HL-60/S4 treated with phorbol 12-myristate 13-acetate at 8.2 ng/mL for 4 days and 3 days (cell line): ENCODE results near the gene SUGCT.
"Not testable (repeated sequence)": the region's sequence is repeated elsewhere in the genome, so short reads cannot be mapped to it uniquely, and the experiment has no call there.

Experiments used
- in situ Hi-C: fragments of 300-500 bp; cut with MboI; formaldehyde crosslinking; loops from 2 replicates; pipeline ENCODE4 v1.15.0; 2022; ENCODE audit warnings: low sequenced_read_pairs

The SUGCT gene

DNA sequence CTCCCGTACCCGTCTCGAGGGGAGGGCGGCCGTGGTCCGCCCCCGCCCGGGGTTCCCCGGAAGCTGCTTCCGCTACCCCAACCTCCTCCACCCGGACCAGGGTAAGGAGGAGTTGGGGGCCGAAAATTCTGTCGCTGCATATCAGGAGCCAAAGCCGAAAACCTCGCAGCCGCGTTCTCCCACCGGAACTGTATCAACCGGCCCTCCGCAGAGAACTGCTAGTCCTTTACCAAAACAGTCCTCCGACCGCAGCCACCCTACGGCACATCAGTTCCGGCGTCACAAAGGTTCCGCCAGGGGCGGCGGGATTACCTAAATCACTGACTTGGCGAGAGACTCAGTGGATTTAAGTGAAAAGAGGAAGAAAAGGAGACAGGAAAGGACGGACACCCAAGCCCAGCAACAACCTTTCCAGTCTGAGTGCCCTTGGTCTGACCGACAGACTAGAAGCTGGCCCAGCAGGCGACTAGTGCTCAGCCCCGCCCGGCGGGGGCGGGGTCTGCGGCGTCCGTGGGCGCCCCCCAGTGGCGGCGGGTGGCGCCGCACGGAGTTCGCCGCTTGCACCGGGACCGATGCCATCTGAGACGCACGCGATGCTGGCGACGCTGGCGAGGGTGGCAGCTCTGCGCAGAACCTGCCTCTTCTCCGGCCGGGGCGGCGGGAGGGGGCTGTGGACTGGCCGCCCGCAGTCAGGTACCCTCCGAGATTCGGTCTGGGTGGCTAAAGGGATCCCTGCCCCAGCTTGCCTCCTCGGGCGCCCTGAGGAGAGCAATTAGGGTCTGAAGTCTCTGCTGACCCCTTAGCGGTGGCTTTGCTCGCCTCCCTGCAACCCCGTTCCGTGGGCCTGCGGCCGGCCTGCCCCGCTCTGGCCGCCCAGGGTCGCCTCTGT lies at the start of gene SUGCT, which contains the start of gene MPLKIP:
Gene SUGCT, plus strand, starts transcription at position 578 of the 889 bp plus-strand sequence.
Gene MPLKIP, minus strand, starts transcription at position 195 of the 889 bp plus-strand sequence. Its CDS starts 55 bp downstream, at position 140.
- in situ Hi-C loops: no loop called here

DNA sequence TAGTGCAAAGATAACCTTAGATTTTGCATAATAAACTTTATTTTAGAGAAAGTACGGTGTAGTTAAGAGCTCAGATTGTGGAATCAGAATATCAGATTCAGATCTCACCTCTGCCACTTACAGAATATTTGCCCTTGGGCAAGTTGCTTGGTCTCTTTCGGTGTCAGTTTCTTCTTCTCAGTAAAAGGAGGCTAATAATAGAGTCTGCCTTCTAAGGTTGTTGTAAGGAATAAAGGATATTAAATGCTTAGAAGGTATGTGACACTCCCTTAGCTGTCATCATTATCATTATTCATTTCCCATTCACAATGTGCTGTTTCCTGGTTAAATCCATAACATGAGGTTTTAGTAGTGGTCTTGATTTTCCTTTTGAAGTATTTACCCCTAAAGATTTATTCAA lies 42.6 kb upstream of the SUGCT start:
- in situ Hi-C loops: no loop called here

DNA sequence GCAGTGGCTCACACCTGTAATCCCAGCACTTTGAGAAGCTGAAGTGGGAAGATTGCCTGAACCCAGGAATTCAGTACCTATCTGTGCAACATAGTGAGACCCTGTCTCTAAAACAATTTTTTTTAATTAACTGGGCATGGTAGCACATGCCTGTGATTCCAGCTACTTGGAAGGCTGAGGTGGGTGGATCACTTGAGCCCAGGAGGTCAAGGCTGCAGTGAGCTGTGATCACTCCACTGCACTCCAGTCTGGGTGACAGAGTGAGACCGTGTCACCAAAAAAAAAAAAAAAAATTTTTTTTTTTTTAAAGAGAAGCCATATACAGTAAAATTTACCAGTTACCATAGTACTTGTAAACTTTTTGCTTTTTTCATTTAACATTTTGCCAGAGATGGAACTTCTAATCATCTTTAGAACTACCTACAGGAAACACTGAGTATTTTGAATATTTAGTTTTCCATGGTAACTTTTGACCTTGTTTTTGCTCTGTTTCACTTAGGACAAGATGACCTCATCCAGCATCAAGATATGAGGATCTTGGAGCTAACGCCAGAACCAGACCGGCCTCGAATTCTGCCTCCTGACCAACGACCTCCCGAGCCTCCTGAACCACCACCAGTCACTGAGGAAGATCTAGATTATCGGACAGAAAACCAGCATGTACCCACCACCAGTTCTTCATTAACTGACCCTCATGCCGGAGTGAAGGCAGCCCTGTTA lies 41.0 kb upstream of the SUGCT start:
- in situ Hi-C loops: no loop called here

DNA sequence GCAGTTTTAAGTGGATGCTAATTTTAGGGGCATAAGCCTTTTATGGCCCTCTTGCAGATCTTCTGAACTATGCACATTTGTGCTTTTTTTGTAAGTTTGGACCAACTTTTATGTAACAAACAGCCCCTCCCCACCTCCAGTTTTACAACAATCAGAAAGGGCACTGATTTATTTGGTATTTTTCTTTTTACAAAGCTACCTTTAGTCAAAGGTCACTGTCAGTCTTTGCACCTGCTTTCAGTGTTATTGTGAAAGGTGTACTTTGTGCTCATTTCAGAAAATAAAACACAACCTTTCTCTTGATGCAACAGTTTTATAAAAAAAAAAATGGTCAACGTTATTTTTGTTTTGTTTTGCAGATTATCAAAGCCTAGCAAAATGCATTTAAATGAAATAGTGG lies 39.6 kb upstream of the SUGCT start:
- in situ Hi-C loops: no loop called here

DNA sequence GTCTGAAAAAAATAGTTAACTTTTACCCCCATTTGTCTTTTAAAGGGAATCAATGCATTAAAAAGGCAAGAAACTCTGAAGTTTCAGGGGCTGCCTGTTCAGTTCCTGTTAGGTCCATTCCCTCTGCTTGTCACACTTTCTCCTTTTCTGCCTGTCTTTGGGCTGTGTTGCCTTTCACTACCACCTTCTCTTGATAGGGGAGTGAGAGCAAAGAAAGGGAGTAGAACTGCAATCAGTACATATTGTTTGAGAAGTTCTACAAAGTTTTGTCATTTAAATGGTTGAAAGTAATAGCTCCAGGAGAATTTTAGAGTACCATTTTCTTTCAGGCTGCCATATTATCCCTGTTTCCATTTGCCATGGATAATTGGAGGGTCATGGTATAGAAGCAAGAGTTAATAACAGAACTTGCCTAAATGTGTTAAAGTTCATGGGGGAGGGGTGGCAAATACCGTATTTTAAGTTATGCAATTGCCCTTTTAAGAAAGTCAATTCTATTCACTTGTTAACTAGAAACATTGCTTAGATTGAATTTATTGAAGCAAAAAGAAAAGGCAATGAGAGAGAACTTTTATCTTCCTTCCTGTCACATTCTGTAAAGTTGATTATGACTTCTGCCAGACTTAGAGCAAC lies 39.0 kb upstream of the SUGCT start:
- in situ Hi-C loops: no loop called here

DNA sequence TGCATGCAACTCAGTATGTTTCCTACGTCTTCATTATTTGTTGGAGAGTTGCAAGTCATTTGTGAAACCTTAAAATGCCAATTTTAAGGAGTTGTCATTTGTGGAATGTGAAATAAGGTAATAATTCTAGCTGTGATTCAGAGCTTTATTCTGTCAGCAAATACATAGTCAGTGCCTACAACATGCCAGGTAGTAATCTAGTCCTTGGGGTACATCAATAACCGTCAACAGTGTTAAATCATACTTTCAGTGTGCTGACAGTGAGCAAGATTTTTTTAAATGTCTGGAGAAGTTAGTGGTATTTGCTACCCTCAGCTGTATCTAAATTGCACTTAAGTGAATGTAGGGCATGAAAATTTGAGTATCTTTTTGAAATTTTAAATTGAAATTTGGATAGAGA lies 37.1 kb upstream of the SUGCT start:
- in situ Hi-C loops: no loop called here

DNA sequence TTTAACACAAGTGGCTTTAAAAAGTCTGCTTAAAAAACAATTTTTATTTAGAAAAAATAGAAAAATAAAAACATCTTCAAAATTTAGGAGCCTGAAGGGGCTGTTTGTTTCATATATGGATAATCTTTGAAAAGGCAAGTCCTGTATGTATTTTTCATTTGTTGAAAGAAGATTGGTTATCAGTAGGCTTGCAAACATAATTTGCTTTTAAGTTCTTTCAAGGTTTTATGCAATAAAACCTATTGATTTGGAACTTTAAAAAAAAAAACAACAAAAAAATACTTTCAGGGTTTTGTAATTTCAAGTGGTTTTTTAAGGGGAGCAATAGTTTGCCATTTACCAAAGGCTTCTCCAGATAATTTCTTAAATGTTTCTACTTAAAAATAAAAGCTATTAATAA lies 36.0 kb upstream of the SUGCT start:
- in situ Hi-C loops: no loop called here

DNA sequence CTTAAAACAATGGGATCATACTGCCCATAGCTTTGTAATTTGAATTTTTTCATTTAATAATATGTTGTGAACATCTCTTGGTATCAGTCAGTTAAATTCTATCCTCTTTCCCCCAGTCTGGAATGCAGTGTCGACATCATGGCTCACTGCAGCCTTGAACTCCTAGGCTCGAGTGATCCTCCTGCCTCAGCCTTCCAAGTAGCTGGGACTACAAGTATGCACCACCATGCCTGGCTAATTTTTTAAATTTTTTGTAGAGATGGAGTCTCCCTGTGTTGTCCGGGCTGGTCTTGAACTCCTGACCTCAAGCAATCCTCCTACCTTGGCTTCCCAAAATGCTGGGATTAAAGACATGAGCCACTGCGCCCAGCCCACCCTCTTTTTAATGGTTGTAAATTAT lies 35.0 kb upstream of the SUGCT start:
- in situ Hi-C loops: no loop called here

DNA sequence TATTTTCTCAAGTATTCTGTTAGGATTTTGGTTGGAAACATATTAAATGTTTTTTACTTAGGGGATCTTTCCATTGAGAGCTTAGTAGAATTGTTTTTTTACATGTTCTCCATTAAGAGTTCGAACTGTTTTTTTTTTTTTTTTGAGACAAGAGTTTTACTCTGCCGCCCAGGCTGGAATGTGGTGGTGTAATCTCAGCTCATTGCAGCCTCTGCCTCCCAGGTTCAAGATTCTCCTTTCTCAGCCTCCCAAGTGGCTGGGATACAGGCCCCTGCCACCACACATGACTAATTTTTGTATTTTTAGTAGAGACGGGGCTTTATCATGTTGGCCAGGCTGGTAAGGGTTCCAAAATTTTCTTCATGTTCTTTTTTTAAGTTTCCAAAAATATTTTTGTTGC lies 33.6 kb upstream of the SUGCT start:
- in situ Hi-C loops: no loop called here

DNA sequence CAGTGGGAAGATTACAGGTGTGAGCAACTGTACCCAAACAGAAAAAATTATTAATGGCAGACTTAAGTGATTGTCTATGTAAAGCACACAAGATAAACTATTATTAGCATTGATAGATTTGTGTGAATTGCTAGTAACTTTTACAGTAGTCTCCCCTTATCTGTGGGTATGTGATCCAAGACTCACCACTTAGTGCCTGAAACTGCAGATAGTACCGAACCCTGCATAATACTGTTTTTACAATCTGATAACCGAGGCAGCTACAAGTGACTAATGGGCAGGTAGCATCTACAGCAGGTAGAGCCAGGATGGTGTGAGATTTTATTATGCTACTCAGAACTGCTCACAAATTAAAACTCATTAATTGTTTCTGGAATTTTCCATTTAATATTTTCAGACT lies 31.9 kb upstream of the SUGCT start:
- in situ Hi-C loops: no loop called here

DNA sequence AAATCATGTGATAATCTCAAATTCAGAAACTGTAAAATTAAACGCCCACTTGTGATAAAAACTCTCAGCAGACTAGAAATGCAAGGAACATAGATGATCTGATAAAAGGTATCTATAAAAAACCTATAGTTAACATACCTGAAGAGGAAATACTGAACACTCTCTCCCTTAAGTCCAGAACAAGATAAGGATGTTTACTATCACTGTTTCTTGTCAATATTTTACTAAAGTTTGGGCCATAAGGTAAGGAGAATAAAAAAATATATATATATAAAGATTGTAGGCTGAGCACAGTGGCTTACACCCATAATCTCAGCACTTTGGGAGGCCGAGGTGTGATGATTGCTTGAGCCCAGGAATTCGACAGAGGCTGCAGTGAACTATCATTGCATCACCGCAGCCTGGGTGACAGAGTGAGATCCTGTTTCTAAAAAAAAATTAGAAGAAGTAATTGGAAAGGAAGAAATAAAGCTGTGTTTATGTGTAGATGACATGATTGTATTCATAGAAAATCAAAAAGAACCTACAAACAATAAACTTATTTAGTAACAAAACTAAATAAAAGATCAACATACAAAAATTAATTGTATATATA lies 28.8 kb upstream of the SUGCT start:
- in situ Hi-C loops: no loop called here

DNA sequence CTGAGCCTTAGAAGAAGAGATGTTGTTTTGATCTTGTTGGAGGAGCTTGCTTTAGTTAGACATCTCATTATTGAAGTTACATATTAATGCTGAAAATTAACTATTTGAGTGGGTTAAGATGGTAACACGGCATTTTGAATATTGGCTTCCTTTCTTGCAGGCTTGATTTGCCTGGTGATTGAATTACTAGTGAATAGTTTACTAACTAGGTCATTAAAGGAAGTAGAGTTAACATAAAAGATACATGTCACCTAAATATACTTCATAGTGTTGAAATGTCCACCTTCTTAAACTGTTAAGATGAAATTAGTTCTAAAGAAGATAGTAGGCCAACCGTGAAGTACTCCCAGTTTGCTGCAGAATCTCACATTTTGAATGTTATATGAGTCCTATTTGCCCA lies 18.9 kb upstream of the SUGCT start:
- in situ Hi-C loops: no loop called here

DNA sequence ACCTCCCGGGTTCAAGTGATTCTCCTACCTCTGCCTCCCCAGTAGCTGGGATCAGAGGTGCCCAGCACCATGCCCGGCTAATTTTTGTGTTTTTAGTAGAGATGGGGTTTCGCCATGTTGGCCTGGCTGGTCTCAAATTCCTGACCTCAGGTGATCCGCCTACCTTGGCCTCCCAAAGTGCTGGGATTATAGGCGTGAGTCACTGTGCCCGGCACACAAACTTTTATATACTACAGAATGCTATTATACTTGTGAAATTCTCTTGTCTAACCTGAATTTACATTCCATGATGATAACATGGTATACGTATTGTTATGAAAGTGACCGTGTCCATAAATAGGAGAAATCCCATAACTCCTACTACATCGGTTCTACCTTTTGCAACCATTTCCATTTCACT lies 17.6 kb upstream of the SUGCT start:
- in situ Hi-C loops: not testable (repeated sequence)

DNA sequence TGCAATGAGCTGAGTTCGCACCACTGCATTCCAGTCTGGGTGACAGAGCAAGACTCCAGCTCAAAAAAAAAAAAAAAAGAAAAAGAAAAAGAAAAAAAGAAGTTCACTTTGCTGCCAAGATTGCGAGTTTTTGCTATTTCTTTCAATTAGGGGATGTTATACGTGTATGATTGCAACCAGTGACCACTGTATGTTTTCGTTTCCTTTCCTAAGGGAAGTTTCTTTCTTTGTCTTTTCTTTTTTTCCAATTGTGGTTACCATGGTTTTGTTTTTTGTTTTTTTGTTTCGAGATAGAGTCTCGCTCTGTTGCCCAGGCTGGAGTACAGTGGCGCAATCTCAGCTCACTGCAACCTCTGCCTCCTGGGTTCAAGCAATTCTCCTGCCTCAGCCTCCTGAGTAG lies 16.6 kb upstream of the SUGCT start:
- in situ Hi-C loops: not testable (repeated sequence)

DNA sequence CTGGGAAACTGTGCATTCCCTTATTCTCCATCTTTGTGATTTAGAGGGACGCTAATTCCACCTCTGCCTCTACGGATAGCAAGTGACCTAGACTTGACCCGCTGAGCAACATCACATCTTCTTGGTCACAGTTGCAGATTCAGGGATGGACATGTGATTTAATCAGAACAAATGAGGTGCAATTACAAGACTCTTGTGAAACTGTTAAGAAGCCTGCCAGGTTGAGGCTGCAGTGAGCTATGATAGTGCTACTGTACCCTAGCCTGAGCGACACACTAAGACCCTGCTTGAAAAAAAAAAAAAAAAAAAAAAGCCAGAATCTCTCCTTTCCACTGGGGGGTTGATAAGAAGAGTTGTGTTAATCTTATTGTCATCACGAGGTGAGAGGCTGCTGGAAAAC lies 14.8 kb upstream of the SUGCT start:
- in situ Hi-C loops: no loop called here

DNA sequence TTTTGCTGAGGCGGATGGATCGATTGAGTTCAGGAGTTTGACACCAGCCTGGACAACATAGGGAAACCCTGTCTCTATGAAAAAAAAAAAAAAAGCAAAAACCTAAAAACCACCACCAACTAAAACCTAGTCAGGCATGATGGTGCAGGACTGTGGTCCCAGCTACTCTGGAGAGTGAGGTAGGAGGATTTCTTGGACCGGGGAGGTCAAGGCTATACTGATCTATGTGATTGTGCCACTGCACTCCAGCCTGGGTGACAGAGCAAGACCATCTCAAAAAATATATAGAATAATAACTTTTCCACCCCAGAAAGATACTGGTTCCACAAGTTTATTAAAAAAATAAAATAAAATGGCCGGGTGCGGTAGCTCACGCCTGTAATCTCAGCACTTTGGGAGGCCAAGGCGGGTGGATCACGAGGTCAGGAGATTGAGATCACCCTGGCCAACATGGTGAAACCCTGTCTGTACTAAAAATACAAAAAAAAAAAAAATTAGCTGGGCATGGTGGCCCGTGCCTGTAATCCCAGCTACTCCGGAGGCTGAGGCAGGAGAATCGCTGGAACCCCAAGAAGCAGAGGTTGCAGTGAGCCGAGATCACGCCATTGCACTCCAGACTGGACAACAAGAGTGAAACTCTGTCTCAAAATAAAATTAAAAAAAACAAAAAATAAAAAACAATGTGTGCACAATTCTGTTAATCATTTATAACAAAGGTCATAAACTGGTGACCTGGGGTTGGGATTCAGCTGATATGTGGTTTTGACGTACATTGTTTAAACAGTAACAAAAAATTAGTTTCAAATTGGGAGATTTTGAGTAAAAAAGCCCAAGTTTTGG lies 12.5 kb upstream of the SUGCT start:
- in situ Hi-C loops: not testable (repeated sequence)

DNA sequence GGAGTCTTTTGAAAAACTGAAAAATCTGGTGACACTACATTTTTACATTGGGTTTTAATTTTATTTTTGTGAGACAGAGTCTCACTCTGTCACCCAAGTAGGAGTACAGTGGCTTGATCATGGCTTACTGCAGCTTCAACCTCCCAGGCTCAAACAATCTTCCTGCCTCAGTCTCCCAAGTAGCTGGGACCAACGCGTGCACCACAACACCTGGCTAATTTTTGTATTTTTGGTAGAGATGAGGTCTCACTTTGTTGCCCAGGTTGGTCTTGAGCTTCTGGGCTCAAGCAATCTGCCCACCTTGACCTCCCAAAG lies 11.9 kb upstream of the SUGCT start:
- in situ Hi-C loops: no loop called here

DNA sequence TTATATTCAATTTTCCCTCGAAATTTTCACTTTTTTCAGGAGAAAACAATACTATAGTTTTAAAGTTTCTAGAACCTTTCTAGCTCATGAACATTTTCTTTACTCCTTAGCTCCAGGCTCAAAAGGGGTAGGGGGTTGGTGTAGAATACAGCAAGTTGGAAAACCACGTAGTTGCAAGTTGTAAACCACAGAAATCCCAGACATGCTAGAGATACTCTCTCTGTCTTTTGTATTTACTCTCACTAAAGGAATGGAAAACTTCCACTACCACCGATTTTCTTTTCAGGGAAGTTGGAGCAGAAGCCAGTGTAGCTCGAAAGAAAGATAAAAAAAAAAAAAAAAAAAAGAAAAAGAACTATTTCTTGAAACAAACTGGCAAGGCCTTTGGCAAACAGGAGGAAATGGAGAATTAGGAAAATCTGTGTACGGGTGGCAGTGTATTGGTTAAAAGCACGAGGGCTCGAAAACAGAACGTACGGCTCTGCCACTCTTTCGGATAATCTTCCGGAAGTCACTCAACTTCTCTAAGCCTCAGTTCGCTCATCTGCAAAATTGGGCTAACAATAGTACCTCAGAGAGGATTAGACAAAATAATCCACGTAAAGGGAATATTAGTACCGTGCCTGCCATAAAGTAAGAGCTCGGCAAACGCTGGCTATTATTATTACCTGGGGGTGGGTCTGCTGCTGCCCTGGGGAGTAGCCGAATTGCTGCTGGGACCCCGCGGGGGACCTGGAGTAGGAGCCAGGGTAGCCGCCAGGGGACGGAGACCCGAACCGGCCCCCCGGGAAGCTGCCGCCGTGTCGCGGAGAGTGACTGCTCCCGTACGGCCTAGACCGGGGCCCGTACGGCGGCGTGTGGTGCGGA lies 1.0 kb upstream of the SUGCT start:
- in situ Hi-C loops: no loop called here

DNA sequence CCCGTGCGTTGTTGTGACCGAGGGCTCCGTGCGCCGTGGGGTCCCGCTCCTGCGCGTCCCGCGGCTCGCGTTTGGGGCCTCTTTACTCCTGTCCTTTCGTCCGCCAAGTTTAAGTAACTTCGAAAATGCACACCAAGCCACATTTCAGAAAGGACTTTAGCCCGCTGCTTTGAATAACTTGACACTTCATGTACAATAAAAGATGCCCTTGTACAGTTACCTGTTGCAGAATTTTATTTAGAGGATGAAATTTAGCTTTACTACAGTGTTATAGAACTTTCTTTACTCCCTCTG lies 459 bp downstream of the SUGCT start:
- in situ Hi-C loops: no loop called here

DNA sequence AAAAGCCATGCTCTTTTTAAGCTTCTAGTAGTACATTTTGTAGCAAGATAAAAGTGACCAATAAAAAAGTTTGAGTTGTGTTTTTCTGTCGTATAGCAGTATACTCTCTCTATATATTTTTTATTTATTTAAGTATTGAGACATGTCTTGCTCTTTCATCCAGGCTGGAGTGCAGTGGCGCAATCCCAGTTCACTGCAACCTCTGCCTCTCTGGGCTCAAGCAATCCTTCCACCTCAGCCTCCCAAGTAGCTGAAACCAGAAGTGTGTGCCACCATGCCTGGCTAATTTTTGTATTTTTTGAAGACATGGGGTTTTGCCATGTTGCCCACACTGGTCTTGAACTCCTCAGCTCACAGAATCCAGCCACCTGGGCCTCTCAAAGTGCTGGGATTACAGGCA lies 2.8 kb downstream of the SUGCT start:
- in situ Hi-C loops: no loop called here
